ENCODE data around the gene LIN54.

GRCh38 chr4:83046693-83047473 lies 36.3 kb upstream of the LIN54 start:
- TF ChIP-seq ZNF263 (CRISPR knock-in tag; IDR thresholded peaks at IDR 0.05) = no peak
- TF ChIP-seq ZZZ3 (CRISPR knock-in tag; IDR thresholded peaks at IDR 0.05; ENCODE audit: borderline replicate concordance) = no peak
- no peak for TF ChIP-seq ONECUT2 (CRISPR knock-in tag; IDR thresholded peaks at IDR 0.05)
- TF ChIP-seq HNRNPK (IDR thresholded peaks at IDR 0.05; ENCODE audit: low read depth, low read length, poor library complexity, severe bottlenecking) = no peak
- no peak for TF ChIP-seq ZNF609 (CRISPR knock-in tag; IDR thresholded peaks at IDR 0.05; ENCODE audit: borderline replicate concordance)
- no peak for TF ChIP-seq ZBTB43 (CRISPR knock-in tag; conservative IDR thresholded peaks at IDR 0.05)
- TF ChIP-seq NR3C1 (CRISPR knock-in tag; IDR thresholded peaks at IDR 0.05) = no peak
- no peak for TF ChIP-seq ATF1 (CRISPR knock-in tag; IDR thresholded peaks at IDR 0.05)
- TF ChIP-seq BCLAF1 (IDR thresholded peaks at IDR 0.05) = no peak
- no peak for TF ChIP-seq CREM (IDR thresholded peaks at IDR 0.05)
- no peak for TF ChIP-seq CREM (CRISPR knock-in tag; IDR thresholded peaks at IDR 0.05)
